ENCODE measurements around the gene C2orf66.

Gene C2orf66

DNA sequence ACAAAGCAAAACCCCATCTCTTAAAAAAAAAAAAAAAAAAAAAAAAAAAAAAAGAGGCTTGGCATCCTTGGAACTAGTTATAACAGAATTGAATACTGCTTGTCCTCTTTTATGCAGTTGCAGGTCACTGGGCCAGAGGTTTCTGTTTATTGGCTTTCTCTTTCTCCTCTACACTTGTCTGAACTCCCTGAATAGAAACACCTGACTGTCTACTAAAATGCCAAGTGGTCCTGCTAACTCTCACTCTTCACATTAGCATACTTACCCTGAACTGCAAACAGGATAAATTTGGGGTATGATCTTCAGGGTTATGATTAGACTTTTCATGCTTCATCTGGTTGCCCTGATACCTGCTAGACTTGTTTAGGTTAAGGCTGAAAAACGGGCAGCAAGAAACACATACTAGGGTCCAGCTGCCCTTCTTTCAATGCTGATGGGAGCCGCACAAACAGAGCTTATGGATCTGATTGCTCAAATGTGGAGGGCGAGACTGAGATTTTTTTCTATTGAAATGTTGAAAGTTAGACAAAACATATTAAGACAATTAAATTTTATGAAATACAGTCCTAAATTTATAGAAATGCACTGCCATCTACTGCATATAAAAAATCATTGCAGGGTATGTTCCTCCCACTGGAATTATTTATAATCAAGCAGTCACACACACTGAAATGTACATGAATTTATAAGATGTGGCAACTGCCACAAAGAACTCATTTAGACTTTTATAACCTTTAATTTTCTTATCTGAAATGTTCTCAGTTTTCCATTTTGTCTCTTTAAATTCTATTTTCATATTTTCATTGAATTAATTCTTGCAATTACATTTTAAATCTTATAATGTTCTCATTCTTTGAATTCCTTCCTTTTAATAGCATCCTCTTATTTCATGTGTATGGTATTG is 50.4 kb downstream of the C2orf66 start:
- DNase-seq, result peak; percentile 37
